ENCODE measurements around the gene XXYLT1. TPM values are rescaled to one million over a fixed set of nuclear protein-coding genes. Genes with fewer than 3 reads are reported as not detected.

XXYLT1 gene
- polyA plus RNA-seq, 2 of the 4 experiments (the other 2 are of a cell fraction): 11.9 to 12.0 TPM

- WGBS (ENCODE audit: missing lambda C conversion rate): 94% methylated on average over 21 of the region's 35 CpGs
- ATAC-seq: no peak
- no peak for TF ChIP-seq NPAS2 (CRISPR knock-in tag; IDR thresholded peaks at IDR 0.05; ENCODE audit: borderline replicate concordance)
These were observed 194.8 kb downstream of the XXYLT1 start for GRCh38 chr3:195075941-195076875.

GRCh38 chr3:195075199-195075940, 195.6 kb downstream of the XXYLT1 start:
- Histone ChIP-seq H3K27ac (no peak overlapping the region), H3K4me2 (no peak overlapping the region), H3K4me1 (no peaks in the 10 kb centered on the region), H3K4me3 (no peak overlapping the region), H3K9me3 (no peaks in the 10 kb centered on the region)
- DNase-seq (ENCODE audit: low read depth in 1 of 2, low spot score in 1 of 2): no peak
- ChIA-PET CTCF (no interaction called here), POLR2A (no interaction called here)
- WGBS (ENCODE audit: missing lambda C conversion rate): 87% methylated on average over 11 of the region's 14 CpGs
- TF ChIP-seq KDM5A (IDR thresholded peaks at IDR 0.05) (no peak), HMGXB4 (CRISPR knock-in tag; IDR thresholded peaks at IDR 0.05; ENCODE audit: borderline replicate concordance) (no peak), FOXS1 (CRISPR knock-in tag; IDR thresholded peaks at IDR 0.05) (no peak), ZC3H11A (IDR thresholded peaks at IDR 0.05) (no peak), TP53 (CRISPR knock-in tag; IDR thresholded peaks at IDR 0.05) (no peak), HOXB13 (CRISPR knock-in tag; IDR thresholded peaks at IDR 0.05; ENCODE audit: low read depth) (no peak), ESRRA (IDR thresholded peaks at IDR 0.05; ENCODE audit: borderline replicate concordance, low read length) (no peak), MAZ (IDR thresholded peaks at IDR 0.05; ENCODE audit: borderline replicate concordance, low read depth, low read length) (no peak)
- no peak for FAIRE-seq
- ATAC-seq: no peak

More at GRCh38 chr3:195075941-195076875, 194.8 kb downstream of the XXYLT1 start:
- no peak overlapping the region for H3K4me2 ChIP-seq
- DNase-seq (ENCODE audit: low read depth in 1 of 2, low spot score in 1 of 2) (no peak), FAIRE-seq (no peak)
- CTCF ChIA-PET: no interaction called here
- POLR2A ChIA-PET: no interaction called here
- no peaks in the 10 kb centered on the region for H3K4me1 ChIP-seq
- no peak overlapping the region for H3K4me3 ChIP-seq
- no peak overlapping the region for H3K27ac ChIP-seq
- H3K9me3 ChIP-seq: no peaks in the 10 kb centered on the region

- no peaks in the 10 kb centered on the region for H3K9me3 ChIP-seq
- no peak overlapping the region for H3K4me2 ChIP-seq
- 85% methylated on average over 15 of the region's 25 CpGs for WGBS (ENCODE audit: missing lambda C conversion rate)
- CTCF ChIA-PET: interaction anchor here (1.0 to 1.9 kb wide), 3 partner anchors 32 to 197 kb away, joined by 3 to 5 read pairs (median 4); partner anchors contain the start of gene XXYLT1
- POLR2A ChIA-PET: no interaction called here
- TF ChIP-seq PHF8 (IDR thresholded peaks at IDR 0.05; ENCODE audit: borderline replicate concordance, low read depth): no peak
- TF ChIP-seq JUNB (IDR thresholded peaks at IDR 0.05): no peak
- no peak for TF ChIP-seq CTCF (IDR thresholded peaks at IDR 0.05)
- TF ChIP-seq HOXB5 (CRISPR knock-in tag; IDR thresholded peaks at IDR 0.05): no peak
- TF ChIP-seq NPAS2 (CRISPR knock-in tag; IDR thresholded peaks at IDR 0.05; ENCODE audit: borderline replicate concordance): no peak
- TF ChIP-seq HMGXB4 (CRISPR knock-in tag; IDR thresholded peaks at IDR 0.05; ENCODE audit: borderline replicate concordance): no peak
- no peak for TF ChIP-seq TP53 (CRISPR knock-in tag; IDR thresholded peaks at IDR 0.05)
- TF ChIP-seq CBX8 (IDR thresholded peaks at IDR 0.05): no peak
- FAIRE-seq (no peak), DNase-seq (ENCODE audit: low read depth in 1 of 2, low spot score in 1 of 2) (no peak), ATAC-seq (no peak)
- no peak overlapping the region for H3K4me3 ChIP-seq
- no peaks in the 10 kb centered on the region for H3K4me1 ChIP-seq
- H3K27ac ChIP-seq: no peak overlapping the region
These were observed 196.8 kb downstream of the XXYLT1 start for GRCh38 chr3:195073866-195074860.

Data from A549 (cell line).